Measurements from ENCODE around the gene FAM229A. TPM values are rescaled to one million over a fixed set of nuclear protein-coding genes. Genes with fewer than 3 reads are reported as not detected.
A peak's percentile ranks its signal among the peaks of the same experiment; 100 is the strongest.
"Not testable (repeated sequence)": the region's sequence is repeated elsewhere in the genome, so short reads cannot be mapped to it uniquely, and the experiment has no call there.

The FAM229A gene
- total and polyA plus RNA-seq, 7 donors: 0.60 to 13.8 (median 5.4) TPM

GRCh38 chr1:32361308-32361673 lies 994 bp downstream of the FAM229A start:
- H3K4me1 ChIP-seq: peaks cover 0 to 21% (median 18%) of the 10 kb centered on the region in 4 donors
- intact Hi-C loops (cut with DNase I): no loop called here
- DNase-seq: no peak
- peaks cover 10 to 35% (median 17%) of the 10 kb centered on the region in 4 donors for H3K36me3 ChIP-seq
- no peak for TF ChIP-seq EP300 (IDR thresholded peaks at IDR 0.05)
- TF ChIP-seq CTCF (IDR thresholded peaks at IDR 0.05): no peak
- TF ChIP-seq POLR2A (IDR thresholded peaks at IDR 0.05): no peak
- TF ChIP-seq POLR2AphosphoS5 (IDR thresholded peaks at IDR 0.05): peak in 1 of 4 donors; percentile 41
- no peaks in the 10 kb centered on the region for H3K9me3 ChIP-seq
- H3K27ac ChIP-seq: peak overlapping the region in 1 of 4 donors; percentile 52
- H3K4me3 ChIP-seq: peak overlapping the region in 3 of 4 donors; percentile 39 to 51 (median 46)
- 59 to 64% methylated on average over 35 of the region's 35 CpGs for WGBS, 2 donors
- H3K27me3 ChIP-seq: no peaks in the 10 kb centered on the region

- no peaks in the 10 kb centered on the region for H3K9me3 ChIP-seq
- TF ChIP-seq POLR2AphosphoS5 (IDR thresholded peaks at IDR 0.05) (no peak), POLR2A (IDR thresholded peaks at IDR 0.05) (no peak), EP300 (IDR thresholded peaks at IDR 0.05) (no peak), CTCF (IDR thresholded peaks at IDR 0.05) (no peak)
- no peak overlapping the region for H3K4me3 ChIP-seq
- intact Hi-C loops (cut with DNase I): no loop called here
- H3K36me3 ChIP-seq: peaks cover 0 to 8% (median under 1%) of the 10 kb centered on the region in 4 donors
- peaks cover 0 to 29% (median 20%) of the 10 kb centered on the region in 4 donors for H3K4me1 ChIP-seq
- no peaks in the 10 kb centered on the region for H3K27me3 ChIP-seq
- WGBS, 2 donors: 37 to 74% methylated on average over 3 of the region's 3 CpGs
- DNase-seq: no peak
- no peak overlapping the region for H3K27ac ChIP-seq
Observed at GRCh38 chr1:32358435-32358834, 3.9 kb downstream of the FAM229A start.

GRCh38 chr1:32357614-32358013 lies 4.7 kb downstream of the FAM229A start:
- H3K36me3 ChIP-seq: peaks cover 0 to 5% (median 0%) of the 10 kb centered on the region in 4 donors
- 78 to 84% methylated on average over 6 of the region's 6 CpGs for WGBS, 2 donors
- TF ChIP-seq EP300 (IDR thresholded peaks at IDR 0.05) (no peak), POLR2AphosphoS5 (IDR thresholded peaks at IDR 0.05) (no peak), POLR2A (IDR thresholded peaks at IDR 0.05) (no peak), CTCF (IDR thresholded peaks at IDR 0.05) (no peak)
- no peak overlapping the region for H3K4me3 ChIP-seq
- DNase-seq: no peak
- no peak overlapping the region for H3K27ac ChIP-seq
- H3K27me3 ChIP-seq: no peaks in the 10 kb centered on the region
- peaks cover 0 to 33% (median 25%) of the 10 kb centered on the region in 4 donors for H3K4me1 ChIP-seq
- H3K9me3 ChIP-seq: no peaks in the 10 kb centered on the region
- intact Hi-C loops (cut with DNase I): no loop called here

DNA sequence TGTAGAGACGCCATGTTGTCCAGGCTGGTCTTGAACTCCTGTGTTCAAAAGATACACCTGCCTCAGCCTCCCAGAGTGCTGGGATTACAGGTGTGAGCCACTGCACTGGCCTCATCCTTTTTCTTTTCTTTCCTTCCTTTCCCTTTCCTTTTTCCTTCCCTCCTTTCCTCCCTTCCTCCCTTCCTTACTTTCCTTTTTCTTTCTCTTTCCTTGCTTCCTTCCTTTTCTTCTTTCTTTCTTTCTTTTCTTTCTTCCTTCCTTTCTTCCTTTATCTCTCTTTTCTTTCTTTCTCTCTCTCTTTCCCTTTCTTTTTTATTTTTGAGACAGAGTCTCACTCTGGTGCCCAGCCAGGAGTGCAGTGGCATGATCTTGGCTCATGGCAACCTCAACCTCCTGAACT lies 5.8 kb downstream of the FAM229A start:
- intact Hi-C loops (cut with DNase I): no loop called here
- DNase-seq: no peak
- Histone ChIP-seq H3K36me3 (peaks cover 0 to 5% (median 0%) of the 10 kb centered on the region in 4 donors), H3K4me1 (peaks cover 0 to 30% (median 23%) of the 10 kb centered on the region in 4 donors), H3K27me3 (no peaks in the 10 kb centered on the region), H3K9me3 (no peaks in the 10 kb centered on the region), H3K27ac (no peak overlapping the region), H3K4me3 (no peak overlapping the region)
- WGBS, 2 donors: 88 to 94% methylated on average over 1 of the region's 1 CpG
- TF ChIP-seq EP300 (IDR thresholded peaks at IDR 0.05) (no peak), POLR2AphosphoS5 (IDR thresholded peaks at IDR 0.05) (no peak), CTCF (IDR thresholded peaks at IDR 0.05) (no peak), POLR2A (IDR thresholded peaks at IDR 0.05) (no peak)

GRCh38 chr1:32355778-32356177 lies 6.5 kb downstream of the FAM229A start:
- not testable (repeated sequence) for H3K27ac ChIP-seq

More at GRCh38 chr1:32355778-32356177, 6.5 kb downstream of the FAM229A start:
- intact Hi-C loops (cut with DNase I); H3K36me3 ChIP-seq; H3K4me3 ChIP-seq; DNase-seq; H3K27me3 ChIP-seq; H3K9me3 ChIP-seq: not testable (repeated sequence)
- 93% methylated on average over 6 of the region's 6 CpGs for WGBS, 2 donors
- peaks cover 0 to 25% (median 19%) of the 10 kb centered on the region in 4 donors for H3K4me1 ChIP-seq

Measured in sigmoid colon (tissue), 7 donors.